ENCODE measurements around the gene DOCK1.

Gene DOCK1

GRCh38 chr10:127033216-127034033, 128.2 kb downstream of the DOCK1 start:
- 95 to 96% methylated on average over 12 of the region's 12 CpGs for WGBS, 2 experiments
- Histone ChIP-seq H3K27ac (ENCODE audit: insufficient read depth, low read depth, low read length, poor library complexity, severe bottlenecking) (no peak overlapping the region), H3K4me3 (ENCODE audit: insufficient read depth, low read depth, low read length) (no peak overlapping the region), H3K9me3 (ENCODE audit: control insufficient read depth, low read length) (no peaks in the 10 kb centered on the region), H3K27me3 (ENCODE audit: control insufficient read depth, insufficient read depth, low read length, poor library complexity, severe bottlenecking) (no peaks in the 10 kb centered on the region), H3K36me3 (ENCODE audit: control insufficient read depth, insufficient read depth, low read length) (peaks cover 16% of the 10 kb centered on the region), H3K4me1 (ENCODE audit: control insufficient read depth, insufficient read depth, low read length) (no peaks in the 10 kb centered on the region)

- Histone ChIP-seq H3K4me3 (ENCODE audit: insufficient read depth, low read depth, low read length) (no peak overlapping the region), H3K9me3 (ENCODE audit: control insufficient read depth, low read length) (no peaks in the 10 kb centered on the region), H3K4me1 (ENCODE audit: control insufficient read depth, insufficient read depth, low read length) (no peaks in the 10 kb centered on the region), H3K27me3 (ENCODE audit: control insufficient read depth, insufficient read depth, low read length, poor library complexity, severe bottlenecking) (no peaks in the 10 kb centered on the region), H3K27ac (ENCODE audit: insufficient read depth, low read depth, low read length, poor library complexity, severe bottlenecking) (no peak overlapping the region), H3K36me3 (ENCODE audit: control insufficient read depth, insufficient read depth, low read length) (peaks cover 16% of the 10 kb centered on the region)
- WGBS, 2 experiments: 93 to 94% methylated on average over 7 of the region's 7 CpGs
Observed at GRCh38 chr10:127034034-127034633, 128.9 kb downstream of the DOCK1 start.

- Histone ChIP-seq H3K27me3 (ENCODE audit: control insufficient read depth, insufficient read depth, low read length, poor library complexity, severe bottlenecking) (no peaks in the 10 kb centered on the region), H3K9me3 (ENCODE audit: control insufficient read depth, low read length) (no peaks in the 10 kb centered on the region), H3K4me3 (ENCODE audit: insufficient read depth, low read depth, low read length) (no peak overlapping the region), H3K4me1 (ENCODE audit: control insufficient read depth, insufficient read depth, low read length) (no peaks in the 10 kb centered on the region), H3K27ac (ENCODE audit: insufficient read depth, low read depth, low read length, poor library complexity, severe bottlenecking) (no peak overlapping the region), H3K36me3 (ENCODE audit: control insufficient read depth, insufficient read depth, low read length) (peaks cover 16% of the 10 kb centered on the region)
- 87 to 92% methylated on average over 5 of the region's 5 CpGs for WGBS, 2 experiments
Observed at GRCh38 chr10:127034790-127035189, 129.6 kb downstream of the DOCK1 start.

GRCh38 chr10:127035827-127036226, 130.6 kb downstream of the DOCK1 start:
- H3K4me3 ChIP-seq (ENCODE audit: insufficient read depth, low read depth, low read length): no peak overlapping the region
- H3K36me3 ChIP-seq (ENCODE audit: control insufficient read depth, insufficient read depth, low read length): peaks cover 16% of the 10 kb centered on the region
- 90 to 92% methylated on average over 4 of the region's 4 CpGs for WGBS, 2 experiments
- H3K27me3 ChIP-seq (ENCODE audit: control insufficient read depth, insufficient read depth, low read length, poor library complexity, severe bottlenecking): no peaks in the 10 kb centered on the region
- H3K9me3 ChIP-seq (ENCODE audit: control insufficient read depth, low read length): no peaks in the 10 kb centered on the region
- no peaks in the 10 kb centered on the region for H3K4me1 ChIP-seq (ENCODE audit: control insufficient read depth, insufficient read depth, low read length)
- H3K27ac ChIP-seq (ENCODE audit: insufficient read depth, low read depth, low read length, poor library complexity, severe bottlenecking): no peak overlapping the region

- no peaks in the 10 kb centered on the region for H3K27me3 ChIP-seq (ENCODE audit: control insufficient read depth, insufficient read depth, low read length, poor library complexity, severe bottlenecking)
- no peak overlapping the region for H3K27ac ChIP-seq (ENCODE audit: insufficient read depth, low read depth, low read length, poor library complexity, severe bottlenecking)
- H3K9me3 ChIP-seq (ENCODE audit: control insufficient read depth, low read length): no peaks in the 10 kb centered on the region
- peaks cover 13% of the 10 kb centered on the region for H3K36me3 ChIP-seq (ENCODE audit: control insufficient read depth, insufficient read depth, low read length)
- H3K4me3 ChIP-seq (ENCODE audit: insufficient read depth, low read depth, low read length): no peak overlapping the region
- no peaks in the 10 kb centered on the region for H3K4me1 ChIP-seq (ENCODE audit: control insufficient read depth, insufficient read depth, low read length)
- WGBS, 2 experiments: 97 to 100% methylated on average over 4 of the region's 4 CpGs
Observed at GRCh38 chr10:127036987-127037386, 131.8 kb downstream of the DOCK1 start.

- Histone ChIP-seq H3K9me3 (ENCODE audit: control insufficient read depth, low read length) (no peaks in the 10 kb centered on the region), H3K27ac (ENCODE audit: insufficient read depth, low read depth, low read length, poor library complexity, severe bottlenecking) (no peak overlapping the region), H3K4me3 (ENCODE audit: insufficient read depth, low read depth, low read length) (no peak overlapping the region), H3K36me3 (ENCODE audit: control insufficient read depth, insufficient read depth, low read length) (peaks cover 17% of the 10 kb centered on the region), H3K27me3 (ENCODE audit: control insufficient read depth, insufficient read depth, low read length, poor library complexity, severe bottlenecking) (no peaks in the 10 kb centered on the region), H3K4me1 (ENCODE audit: control insufficient read depth, insufficient read depth, low read length) (no peaks in the 10 kb centered on the region)
- WGBS, 2 experiments: 95 to 96% methylated on average over 8 of the region's 8 CpGs
Observed at GRCh38 chr10:127039435-127039834, 134.2 kb downstream of the DOCK1 start.

GRCh38 chr10:127040756-127041155, 135.5 kb downstream of the DOCK1 start:
- Histone ChIP-seq H3K36me3 (ENCODE audit: control insufficient read depth, insufficient read depth, low read length) (peaks cover 17% of the 10 kb centered on the region), H3K4me3 (ENCODE audit: insufficient read depth, low read depth, low read length) (no peak overlapping the region)
- WGBS, 2 experiments: 95 to 97% methylated on average over 4 of the region's 4 CpGs

GRCh38 chr10:127041552-127041951, 136.3 kb downstream of the DOCK1 start:
- Histone ChIP-seq H3K36me3 (ENCODE audit: control insufficient read depth, insufficient read depth, low read length) (peaks cover 17% of the 10 kb centered on the region), H3K4me1 (ENCODE audit: control insufficient read depth, insufficient read depth, low read length) (no peaks in the 10 kb centered on the region), H3K4me3 (ENCODE audit: insufficient read depth, low read depth, low read length) (no peak overlapping the region), H3K27ac (ENCODE audit: insufficient read depth, low read depth, low read length, poor library complexity, severe bottlenecking) (no peak overlapping the region), H3K9me3 (ENCODE audit: control insufficient read depth, low read length) (no peaks in the 10 kb centered on the region), H3K27me3 (ENCODE audit: control insufficient read depth, insufficient read depth, low read length, poor library complexity, severe bottlenecking) (no peaks in the 10 kb centered on the region)
- 95 to 97% methylated on average over 6 of the region's 6 CpGs for WGBS, 2 experiments

More at GRCh38 chr10:127040756-127041155, 135.5 kb downstream of the DOCK1 start:
- Histone ChIP-seq H3K9me3 (ENCODE audit: control insufficient read depth, low read length) (no peaks in the 10 kb centered on the region), H3K27me3 (ENCODE audit: control insufficient read depth, insufficient read depth, low read length, poor library complexity, severe bottlenecking) (no peaks in the 10 kb centered on the region), H3K27ac (ENCODE audit: insufficient read depth, low read depth, low read length, poor library complexity, severe bottlenecking) (no peak overlapping the region), H3K4me1 (ENCODE audit: control insufficient read depth, insufficient read depth, low read length) (no peaks in the 10 kb centered on the region)

GRCh38 chr10:127043301-127043700, 138.1 kb downstream of the DOCK1 start:
- H3K36me3 ChIP-seq (ENCODE audit: control insufficient read depth, insufficient read depth, low read length): peaks cover 10% of the 10 kb centered on the region
- no peaks in the 10 kb centered on the region for H3K9me3 ChIP-seq (ENCODE audit: control insufficient read depth, low read length)
- 98% methylated on average over 9 of the region's 9 CpGs for WGBS, 2 experiments
- no peak overlapping the region for H3K4me3 ChIP-seq (ENCODE audit: insufficient read depth, low read depth, low read length)
- no peaks in the 10 kb centered on the region for H3K4me1 ChIP-seq (ENCODE audit: control insufficient read depth, insufficient read depth, low read length)
- H3K27me3 ChIP-seq (ENCODE audit: control insufficient read depth, insufficient read depth, low read length, poor library complexity, severe bottlenecking): no peaks in the 10 kb centered on the region
- H3K27ac ChIP-seq (ENCODE audit: insufficient read depth, low read depth, low read length, poor library complexity, severe bottlenecking): no peak overlapping the region

- H3K27me3 ChIP-seq (ENCODE audit: control insufficient read depth, insufficient read depth, low read length, poor library complexity, severe bottlenecking): no peaks in the 10 kb centered on the region
- WGBS, 2 experiments: 94 to 96% methylated on average over 8 of the region's 8 CpGs
- no peak overlapping the region for H3K4me3 ChIP-seq (ENCODE audit: insufficient read depth, low read depth, low read length)
- no peak overlapping the region for H3K27ac ChIP-seq (ENCODE audit: insufficient read depth, low read depth, low read length, poor library complexity, severe bottlenecking)
- H3K4me1 ChIP-seq (ENCODE audit: control insufficient read depth, insufficient read depth, low read length): no peaks in the 10 kb centered on the region
- H3K9me3 ChIP-seq (ENCODE audit: control insufficient read depth, low read length): no peaks in the 10 kb centered on the region
- peaks cover 9% of the 10 kb centered on the region for H3K36me3 ChIP-seq (ENCODE audit: control insufficient read depth, insufficient read depth, low read length)
Observed at GRCh38 chr10:127044186-127044585, 139.0 kb downstream of the DOCK1 start.

Data from ectodermal cell (in vitro differentiated cells).